Measurements from ENCODE around the gene SIRPD. TPM values are rescaled to one million over a fixed set of nuclear protein-coding genes. Genes with fewer than 3 reads are reported as not detected.
"Not testable (repeated sequence)": the region's sequence is repeated elsewhere in the genome, so short reads cannot be mapped to it uniquely, and the experiment has no call there.

Gene SIRPD
- total RNA-seq, 2 donors from 2014 or later: 1.9 TPM; not detected in 1

GRCh38 chr20:1579488-1579887, 22.0 kb upstream of the SIRPD start:
- Histone ChIP-seq H3K9me3 (no peaks in the 10 kb centered on the region), H3K27me3 (replicated peaks; ENCODE audit: insufficient read depth) (no peaks in the 10 kb centered on the region), H3K4me3 (no peak overlapping the region), H3K36me3 (no peaks in the 10 kb centered on the region), H3K27ac (no peak overlapping the region), H3K4me1 (replicated peaks) (no peaks in the 10 kb centered on the region)
- TF ChIP-seq POLR2A (IDR thresholded peaks at IDR 0.05): no peak
- TF ChIP-seq CTCF (IDR thresholded peaks at IDR 0.05): no peak
- TF ChIP-seq POLR2AphosphoS5 (IDR thresholded peaks at IDR 0.05): no peak
- intact Hi-C loops (cut with DNase I): no loop called here
- 88% methylated on average over 6 of the region's 6 CpGs for WGBS
- DNase-seq (ENCODE audit: low spot score): no peak

GRCh38 chr20:1577906-1578305, 20.4 kb upstream of the SIRPD start:
- Histone ChIP-seq H3K4me1 (replicated peaks) (no peaks in the 10 kb centered on the region), H3K9me3 (no peaks in the 10 kb centered on the region), H3K36me3 (no peaks in the 10 kb centered on the region), H3K4me3 (no peak overlapping the region), H3K27ac (no peak overlapping the region), H3K27me3 (replicated peaks; ENCODE audit: insufficient read depth) (no peaks in the 10 kb centered on the region)
- TF ChIP-seq POLR2A (IDR thresholded peaks at IDR 0.05) (no peak), POLR2AphosphoS5 (IDR thresholded peaks at IDR 0.05) (no peak)
- intact Hi-C loops (cut with DNase I): no loop called here
- no peak for DNase-seq (ENCODE audit: low spot score)
- 91% methylated on average over 4 of the region's 4 CpGs for whole genome bisulfite sequencing

- DNase-seq (ENCODE audit: low spot score); H3K4me1 ChIP-seq (replicated peaks); H3K27me3 ChIP-seq (replicated peaks; ENCODE audit: insufficient read depth); H3K4me3 ChIP-seq; H3K36me3 ChIP-seq; intact Hi-C loops (cut with DNase I); H3K9me3 ChIP-seq; H3K27ac ChIP-seq: not testable (repeated sequence)
- WGBS: 63% methylated on average over 2 of the region's 2 CpGs
Measured at GRCh38 chr20:1577313-1577712, 19.8 kb upstream of the SIRPD start.

GRCh38 chr20:1576641-1577040, 19.1 kb upstream of the SIRPD start:
- no peak overlapping the region for H3K4me3 ChIP-seq
- intact Hi-C loops (cut with DNase I): no loop called here
- H3K9me3 ChIP-seq: no peaks in the 10 kb centered on the region
- H3K36me3 ChIP-seq: no peaks in the 10 kb centered on the region
- H3K27me3 ChIP-seq (replicated peaks; ENCODE audit: insufficient read depth): no peaks in the 10 kb centered on the region
- H3K4me1 ChIP-seq (replicated peaks): no peaks in the 10 kb centered on the region
- WGBS: 85% methylated on average over 3 of the region's 3 CpGs
- no peak overlapping the region for H3K27ac ChIP-seq
- TF ChIP-seq POLR2A (IDR thresholded peaks at IDR 0.05) (no peak), CTCF (IDR thresholded peaks at IDR 0.05) (no peak), POLR2AphosphoS5 (IDR thresholded peaks at IDR 0.05) (no peak)
- no peak for DNase-seq (ENCODE audit: low spot score)

GRCh38 chr20:1576003-1576402, 18.5 kb upstream of the SIRPD start:
- intact Hi-C loops (cut with DNase I); H3K27ac ChIP-seq; DNase-seq (ENCODE audit: low spot score); H3K4me1 ChIP-seq (replicated peaks); H3K9me3 ChIP-seq; H3K4me3 ChIP-seq; H3K27me3 ChIP-seq (replicated peaks; ENCODE audit: insufficient read depth); H3K36me3 ChIP-seq: not testable (repeated sequence)
- WGBS: no CpG with 5 or more reads among the region's 1 CpG

GRCh38 chr20:1571583-1571982, 14.1 kb upstream of the SIRPD start:
- H3K36me3 ChIP-seq; H3K9me3 ChIP-seq; H3K27me3 ChIP-seq (replicated peaks; ENCODE audit: insufficient read depth); DNase-seq (ENCODE audit: low spot score); H3K27ac ChIP-seq; intact Hi-C loops (cut with DNase I); H3K4me3 ChIP-seq; H3K4me1 ChIP-seq (replicated peaks): not testable (repeated sequence)
- 88% methylated on average over 8 of the region's 8 CpGs for WGBS

GRCh38 chr20:1569415-1569881, 11.9 kb upstream of the SIRPD start:
- Histone ChIP-seq H3K36me3 (no peaks in the 10 kb centered on the region), H3K4me1 (replicated peaks) (no peaks in the 10 kb centered on the region), H3K27me3 (replicated peaks; ENCODE audit: insufficient read depth) (no peaks in the 10 kb centered on the region), H3K27ac (no peak overlapping the region), H3K9me3 (no peaks in the 10 kb centered on the region), H3K4me3 (no peak overlapping the region)
- no peak for DNase-seq (ENCODE audit: low spot score)
- intact Hi-C loops (cut with DNase I): no loop called here
- WGBS: 61% methylated on average over 7 of the region's 7 CpGs
- no peak for TF ChIP-seq POLR2AphosphoS5 (IDR thresholded peaks at IDR 0.05)
- no peak for TF ChIP-seq CTCF (IDR thresholded peaks at IDR 0.05)
- TF ChIP-seq POLR2A (IDR thresholded peaks at IDR 0.05): no peak
